Transverse colon (tissue), 4 donors: ENCODE results near the gene BTBD10. TPM values are rescaled to one million over a fixed set of nuclear protein-coding genes. Genes with fewer than 3 reads are reported as not detected.

ENCODE experiments used
- DNase-seq: peaks from one replicate; pipeline ENCODE4 v3.0.0-alpha.2; 2019
- H3K27ac ChIP-seq, 4 donors: fragments of 200-600 bp; sonication (generic); 2 replicates each; pipeline ENCODE4 v1.5.1; 2016 to 2018; ENCODE audit warnings: inconsistent platforms in 4 of 4
- H3K27me3 ChIP-seq: fragments of 200-600 bp; sonication (generic); 2 replicates; pipeline ENCODE4 v1.5.1; 2017; ENCODE audit warnings: inconsistent platforms
- H3K36me3 ChIP-seq, 4 donors: fragments of 200-600 bp; sonication (generic); 2 replicates each; pipeline ENCODE4 v1.5.1; 2017 to 2019; ENCODE audit warnings: inconsistent platforms in 4 of 4
- H3K4me1 ChIP-seq, 4 donors: fragments of 200-600 bp; sonication (generic); 2 replicates each; pipeline ENCODE4 v1.5.1; 2017 to 2020; ENCODE audit warnings: inconsistent platforms in 4 of 4
- H3K4me3 ChIP-seq, 4 donors: fragments of 200-600 bp; sonication (generic); 1 replicate in 1 of 4; 2 replicates in 3 of 4; pipeline versions ENCODE4 v1.5.1 to v1.6.1; 2017 to 2019; ENCODE audit warnings: inconsistent platforms in 4 of 4
- H3K9me3 ChIP-seq, 2 donors: fragments of 200-600 bp; sonication (generic); 2 replicates each; pipeline ENCODE4 v1.5.1; 2017 to 2019; ENCODE audit warnings: inconsistent platforms in 2 of 2
- CTCF ChIP-seq, 5 experiments: fragments of 200-600 bp in 3 of 5; fragments of 450-650 bp in 2 of 5; sonication (generic) in 3 of 5; IDR thresholded peaks; 1 replicate in 2 of 5; 2 replicates in 3 of 5; pipeline ENCODE4 v1.5.1; 2016 to 2017; ENCODE audit warnings: antibody characterized with exemption in 5 of 5, inconsistent platforms in 3 of 5, mild to moderate bottlenecking in 2 of 5, moderate library complexity in 1 of 5
- EP300 ChIP-seq: sonication (generic); formaldehyde crosslinking; IDR thresholded peaks from one replicate; pipeline ENCODE4 v1.6.1; 2017; ENCODE audit warnings: antibody characterized with exemption, low read depth
- POLR2A ChIP-seq: fragments of 450-650 bp; IDR thresholded peaks from one replicate; pipeline ENCODE4 v1.6.1; 2016; ENCODE audit warnings: antibody characterized with exemption, mild to moderate bottlenecking, moderate library complexity
- POLR2AphosphoS5 ChIP-seq, 3 donors: sonication (generic); formaldehyde crosslinking; IDR thresholded peaks; one replicate each; pipeline ENCODE4 v1.6.1; 2016; ENCODE audit warnings: antibody characterized with exemption in 3 of 3
- WGBS, 2 donors: methylation state at CpG; one replicate each; pipeline ENCODE4 v1.1.5; 2018; ENCODE audit warnings: low coverage in 1 of 2; 5-methylcytosine and 5-hydroxymethylcytosine counted together
- in situ Hi-C, 4 donors: fragments of 200-750 bp; cut with MboI; loops; one replicate each; pipeline versions ENCODE4 v1.15.0 to v1.15.1; 2017; ENCODE audit warnings: low sequenced_read_pairs in 3 of 4, low pct_ligation_motif_present in 1 of 4, low pct_unique_long_range_greater_than_20kb in 1 of 4
- intact Hi-C: fragments of 100-400 bp; cut with DNase I; formaldehyde crosslinking; loops from one replicate; pipeline ENCODE4 v1.15.1; 2023; ENCODE audit warnings: low total_unique reads
- total RNA-seq, 4 donors: library from RNA; depleted of rRNA; stranded (reverse); fragments of >200 nt; gene quantifications; one replicate each; pipeline ENCODE4 v1.1.0, GENCODE V29; 2016

Gene BTBD10
- total RNA-seq, 4 donors from 2014 or later: 9.0 to 39.9 (median 32.9) TPM

- Histone ChIP-seq H3K4me1 (peaks cover 0 to 19% (median 7%) of the 10 kb centered on the region in 4 donors), H3K27ac (no peak overlapping the region), H3K4me3 (no peak overlapping the region), H3K36me3 (peaks cover 0 to 22% (median 0%) of the 10 kb centered on the region in 4 donors), H3K9me3 (peaks cover 18% of the 10 kb centered on the region in 2 donors), H3K27me3 (no peaks in the 10 kb centered on the region)
- DNase-seq: no peak
- intact Hi-C loops (no loop called here), in situ Hi-C loops (no loop called here)
- TF ChIP-seq EP300: no peak
- TF ChIP-seq CTCF (IDR thresholded peaks at IDR 0.05): no peak
- no peak for TF ChIP-seq POLR2AphosphoS5 (IDR thresholded peaks at IDR 0.05)
- no peak for TF ChIP-seq POLR2A
Observed at GRCh38 chr11:13427440-13427839, 35.6 kb downstream of the BTBD10 start.

- in situ Hi-C loops (no loop called here), intact Hi-C loops (no loop called here)
- H3K27me3 ChIP-seq: no peaks in the 10 kb centered on the region
- no peak for TF ChIP-seq EP300
- no peak for TF ChIP-seq POLR2A
- TF ChIP-seq POLR2AphosphoS5 (IDR thresholded peaks at IDR 0.05): no peak
- no peak for TF ChIP-seq CTCF (IDR thresholded peaks at IDR 0.05)
- H3K9me3 ChIP-seq: peaks cover 9 to 15% of the 10 kb centered on the region in 2 donors
- DNase-seq: no peak
- whole genome bisulfite sequencing, 2 donors: 63 to 67% methylated on average over 6 of the region's 6 CpGs
- no peak overlapping the region for H3K4me3 ChIP-seq
- H3K27ac ChIP-seq: no peak overlapping the region
- H3K4me1 ChIP-seq: peaks cover 0 to 19% (median 7%) of the 10 kb centered on the region in 4 donors
- H3K36me3 ChIP-seq: peaks cover 0 to 17% (median 3%) of the 10 kb centered on the region in 4 donors
Observed at GRCh38 chr11:13423372-13423771, 39.6 kb downstream of the BTBD10 start.

DNA sequence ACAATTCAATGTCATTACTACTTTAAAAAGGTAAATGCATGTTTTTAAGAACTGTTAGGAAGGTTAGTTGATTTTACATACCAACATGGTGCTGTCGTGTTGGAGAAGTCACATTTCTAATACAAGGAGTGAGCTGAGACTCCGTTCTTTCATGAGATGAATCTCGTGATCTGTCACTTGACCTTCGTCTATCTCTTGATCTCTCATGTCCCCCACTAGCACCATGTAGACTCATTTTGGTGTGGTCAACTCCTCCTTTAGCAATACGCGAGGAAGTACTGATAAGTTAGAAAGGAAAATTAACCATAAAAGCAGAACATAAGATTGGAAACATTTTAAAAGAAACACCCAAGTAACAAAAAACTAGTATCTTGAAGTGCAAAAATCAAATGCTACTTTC lies 41.5 kb downstream of the BTBD10 start:
- Histone ChIP-seq H3K4me1 (peaks cover 0 to 19% (median 7%) of the 10 kb centered on the region in 4 donors), H3K9me3 (no peaks in the 10 kb centered on the region), H3K27me3 (no peaks in the 10 kb centered on the region), H3K4me3 (no peak overlapping the region), H3K36me3 (peaks cover 0 to 14% (median 7%) of the 10 kb centered on the region in 4 donors), H3K27ac (no peak overlapping the region)
- intact Hi-C loops (no loop called here), in situ Hi-C loops (no loop called here)
- WGBS, 2 donors: 96 to 100% methylated on average over 6 of the region's 6 CpGs
- TF ChIP-seq CTCF (IDR thresholded peaks at IDR 0.05): no peak
- TF ChIP-seq POLR2A: no peak
- no peak for TF ChIP-seq EP300
- no peak for TF ChIP-seq POLR2AphosphoS5 (IDR thresholded peaks at IDR 0.05)
- no peak for DNase-seq

GRCh38 chr11:13415201-13415600 lies 47.8 kb downstream of the BTBD10 start:
- Histone ChIP-seq H3K9me3 (no peaks in the 10 kb centered on the region), H3K4me3 (no peak overlapping the region), H3K27ac (no peak overlapping the region), H3K36me3 (peaks cover 0 to 39% (median 15%) of the 10 kb centered on the region in 4 donors), H3K4me1 (no peaks in the 10 kb centered on the region), H3K27me3 (no peaks in the 10 kb centered on the region)
- TF ChIP-seq POLR2A (no peak), EP300 (no peak), POLR2AphosphoS5 (IDR thresholded peaks at IDR 0.05) (no peak), CTCF (IDR thresholded peaks at IDR 0.05) (no peak)
- no peak for DNase-seq
- in situ Hi-C loops (no loop called here), intact Hi-C loops (no loop called here)
- 90 to 100% methylated on average over 1 to 3 of the region's 3 CpGs for WGBS, 2 donors
